Cardiac fibroblast (primary cell): ENCODE results near the gene S100A9.

Experiments
- DNase-seq, 2 donors: peaks; one replicate each; pipeline versions ENCODE4 v3.0.0 to v3.0.0-alpha.2; 2010; ENCODE audit warnings: low read depth in 2 of 2
- H3K4me3 ChIP-seq, 2 donors: replicated peaks in 1 of 2; 1 replicate in 1 of 2; 2 replicates in 1 of 2; pipeline ENCODE4 v1.5.1; 2011; ENCODE audit warnings: low read depth in 2 of 2, low read length in 2 of 2, mild to moderate bottlenecking in 2 of 2, moderate library complexity in 1 of 2
- TF ChIP-seq, protein P1 (sequence below): IDR thresholded peaks from one replicate; pipeline ENCODE4 v1.5.1; 2011; ENCODE audit warnings: low read depth, mild to moderate bottlenecking, low read length, inconsistent platforms

The S100A9 gene

GRCh38 chr1:153350321-153350957 is 7.2 kb upstream of the S100A9 start:
- H3K4me3 ChIP-seq, result no peak overlapping the region
- TF ChIP-seq, protein P1, sequence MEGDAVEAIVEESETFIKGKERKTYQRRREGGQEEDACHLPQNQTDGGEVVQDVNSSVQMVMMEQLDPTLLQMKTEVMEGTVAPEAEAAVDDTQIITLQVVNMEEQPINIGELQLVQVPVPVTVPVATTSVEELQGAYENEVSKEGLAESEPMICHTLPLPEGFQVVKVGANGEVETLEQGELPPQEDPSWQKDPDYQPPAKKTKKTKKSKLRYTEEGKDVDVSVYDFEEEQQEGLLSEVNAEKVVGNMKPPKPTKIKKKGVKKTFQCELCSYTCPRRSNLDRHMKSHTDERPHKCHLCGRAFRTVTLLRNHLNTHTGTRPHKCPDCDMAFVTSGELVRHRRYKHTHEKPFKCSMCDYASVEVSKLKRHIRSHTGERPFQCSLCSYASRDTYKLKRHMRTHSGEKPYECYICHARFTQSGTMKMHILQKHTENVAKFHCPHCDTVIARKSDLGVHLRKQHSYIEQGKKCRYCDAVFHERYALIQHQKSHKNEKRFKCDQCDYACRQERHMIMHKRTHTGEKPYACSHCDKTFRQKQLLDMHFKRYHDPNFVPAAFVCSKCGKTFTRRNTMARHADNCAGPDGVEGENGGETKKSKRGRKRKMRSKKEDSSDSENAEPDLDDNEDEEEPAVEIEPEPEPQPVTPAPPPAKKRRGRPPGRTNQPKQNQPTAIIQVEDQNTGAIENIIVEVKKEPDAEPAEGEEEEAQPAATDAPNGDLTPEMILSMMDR, result no peak
- no peak for DNase-seq

DNA sequence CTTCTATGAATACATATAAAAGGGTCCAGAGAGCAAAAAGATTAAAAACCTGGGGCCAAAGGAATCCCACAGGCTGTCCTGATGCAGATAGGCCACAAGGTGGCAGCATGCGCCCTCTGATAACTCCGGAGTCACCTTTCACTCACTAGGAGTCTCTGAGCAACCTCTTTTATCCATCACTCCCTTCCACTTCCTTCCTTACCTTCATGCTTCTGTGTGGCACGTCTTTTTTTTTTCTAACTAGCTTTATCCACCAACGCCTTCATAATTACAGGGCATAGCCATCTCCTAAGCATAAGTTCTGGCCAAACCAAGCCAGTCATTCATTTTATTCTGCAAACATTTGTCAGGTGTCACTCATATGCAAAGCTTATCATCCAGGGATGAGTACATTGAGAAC is 5.1 kb upstream of the S100A9 start:
- TF ChIP-seq, protein P1, result peak; percentile 89
- H3K4me3 ChIP-seq, result no peak overlapping the region
- peak; percentile 75 to 78 for DNase-seq

DNA sequence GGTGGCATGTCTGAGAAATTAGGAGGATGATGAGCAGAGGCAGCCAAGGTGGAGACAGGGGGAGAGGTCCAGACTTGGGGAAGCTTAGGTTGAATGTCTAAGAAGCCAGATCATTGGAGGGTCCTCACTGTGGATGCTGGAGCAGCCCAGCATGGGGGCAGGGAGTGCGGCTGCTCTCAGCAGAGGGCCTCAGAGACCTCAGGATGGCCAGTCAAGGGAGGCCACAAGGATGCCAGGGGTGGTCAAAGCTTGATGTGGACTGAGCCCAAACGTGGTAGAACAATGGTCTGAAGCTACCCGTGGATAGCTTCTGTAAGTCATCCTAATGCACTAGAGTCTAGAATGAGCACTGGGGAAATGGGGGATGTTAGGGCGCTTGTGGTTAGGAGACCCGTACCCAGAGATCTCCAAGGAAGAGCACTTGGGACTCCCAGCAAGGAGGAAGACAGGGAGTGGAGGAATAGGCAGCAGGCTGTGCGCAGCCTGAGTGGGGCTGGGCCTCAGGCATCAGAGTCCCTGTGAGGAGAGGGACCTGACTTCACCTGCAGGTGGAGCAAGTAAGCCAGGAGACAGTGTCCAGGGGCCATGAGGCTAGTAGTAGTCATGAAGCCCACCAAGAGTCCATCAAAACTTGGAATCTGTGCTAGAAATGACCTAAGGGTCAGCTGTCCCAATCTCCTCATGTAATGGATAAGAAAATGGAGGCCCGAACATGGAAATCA is 4.3 kb upstream of the S100A9 start:
- DNase-seq, result peak; percentile 10 to 18
- TF ChIP-seq, protein P1, result peak; percentile 35
- no peak overlapping the region for H3K4me3 ChIP-seq

DNA sequence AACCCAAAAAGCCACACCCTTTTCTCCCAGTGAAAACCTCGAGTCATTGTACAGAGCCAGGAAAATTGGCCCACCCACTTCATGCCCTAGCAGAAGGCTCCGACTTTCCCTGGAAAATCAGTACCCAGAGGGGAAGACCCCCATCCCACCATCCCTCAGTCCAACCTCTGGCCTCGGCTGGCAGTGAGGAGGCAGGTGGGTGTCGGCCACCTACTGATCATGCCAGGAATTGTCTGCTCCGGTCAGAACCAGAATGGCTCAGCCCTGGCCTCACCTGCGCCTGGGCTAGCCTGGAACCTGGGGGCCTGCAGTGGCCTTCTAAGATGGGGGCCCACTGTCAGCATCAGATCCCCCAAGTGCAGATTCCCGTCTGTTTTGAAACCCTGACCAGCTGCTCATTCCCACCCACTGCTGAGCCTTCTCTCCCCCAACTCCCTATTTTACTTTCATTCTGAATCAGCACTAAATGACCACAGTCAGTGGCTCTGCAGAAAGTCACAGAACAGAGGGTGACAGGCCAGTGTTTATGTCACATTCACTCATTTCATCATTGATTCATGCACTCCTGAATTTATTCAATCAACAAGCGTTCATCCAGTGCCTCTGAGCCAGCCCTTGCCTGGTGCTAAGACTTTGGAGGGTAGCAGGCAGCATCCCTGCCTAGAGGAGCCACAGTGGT is 3.0 kb upstream of the S100A9 start:
- TF ChIP-seq, protein P1, result no peak
- DNase-seq, result no peak
- H3K4me3 ChIP-seq, result no peak overlapping the region

GRCh38 chr1:153355445-153356071 is 2.1 kb upstream of the S100A9 start:
- DNase-seq, result peak; percentile 70 to 74

GRCh38 chr1:153356392-153357075 is 1.1 kb upstream of the S100A9 start:
- DNase-seq, result no peak
- no peak overlapping the region for H3K4me3 ChIP-seq
- TF ChIP-seq, protein P1, result no peak

More at GRCh38 chr1:153355445-153356071, 2.1 kb upstream of the S100A9 start:
- H3K4me3 ChIP-seq, result no peak overlapping the region
- TF ChIP-seq, protein P1, result peak; percentile 68
